IPS-15b (cell line): Measurements from ENCODE around the gene OGDH.

Experiments used
- H3K27me3 ChIP-seq: one replicate; pipeline ENCODE4 v1.6.1; 2013; ENCODE audit warnings: low read length; ENCODE audit not compliant: control insufficient read depth, insufficient read depth
- H3K36me3 ChIP-seq: one replicate; pipeline ENCODE4 v1.6.1; 2013; ENCODE audit warnings: low read length; ENCODE audit not compliant: control insufficient read depth, insufficient read depth
- H3K4me1 ChIP-seq: one replicate; pipeline ENCODE4 v1.6.1; 2013; ENCODE audit warnings: mild to moderate bottlenecking, low read length; ENCODE audit not compliant: control insufficient read depth, insufficient read depth
- H3K4me3 ChIP-seq: one replicate; pipeline ENCODE4 v1.5.1; 2013; ENCODE audit warnings: low read depth, low read length
- H3K9ac ChIP-seq: one replicate; pipeline ENCODE4 v1.6.1; 2013; ENCODE audit warnings: low read depth, mild to moderate bottlenecking, low read length
- H3K9me3 ChIP-seq: one replicate; pipeline ENCODE4 v1.6.1; 2013; ENCODE audit warnings: mild to moderate bottlenecking, low read length; ENCODE audit not compliant: control insufficient read depth, insufficient read depth

Gene OGDH

GRCh38 chr7:44743750-44744149, 137.3 kb downstream of the OGDH start:
- Histone ChIP-seq H3K9me3 (no peaks in the 10 kb centered on the region), H3K27me3 (no peaks in the 10 kb centered on the region), H3K4me3 (no peak overlapping the region), H3K9ac (no peak overlapping the region), H3K4me1 (peaks cover 4% of the 10 kb centered on the region), H3K36me3 (no peaks in the 10 kb centered on the region)

DNA sequence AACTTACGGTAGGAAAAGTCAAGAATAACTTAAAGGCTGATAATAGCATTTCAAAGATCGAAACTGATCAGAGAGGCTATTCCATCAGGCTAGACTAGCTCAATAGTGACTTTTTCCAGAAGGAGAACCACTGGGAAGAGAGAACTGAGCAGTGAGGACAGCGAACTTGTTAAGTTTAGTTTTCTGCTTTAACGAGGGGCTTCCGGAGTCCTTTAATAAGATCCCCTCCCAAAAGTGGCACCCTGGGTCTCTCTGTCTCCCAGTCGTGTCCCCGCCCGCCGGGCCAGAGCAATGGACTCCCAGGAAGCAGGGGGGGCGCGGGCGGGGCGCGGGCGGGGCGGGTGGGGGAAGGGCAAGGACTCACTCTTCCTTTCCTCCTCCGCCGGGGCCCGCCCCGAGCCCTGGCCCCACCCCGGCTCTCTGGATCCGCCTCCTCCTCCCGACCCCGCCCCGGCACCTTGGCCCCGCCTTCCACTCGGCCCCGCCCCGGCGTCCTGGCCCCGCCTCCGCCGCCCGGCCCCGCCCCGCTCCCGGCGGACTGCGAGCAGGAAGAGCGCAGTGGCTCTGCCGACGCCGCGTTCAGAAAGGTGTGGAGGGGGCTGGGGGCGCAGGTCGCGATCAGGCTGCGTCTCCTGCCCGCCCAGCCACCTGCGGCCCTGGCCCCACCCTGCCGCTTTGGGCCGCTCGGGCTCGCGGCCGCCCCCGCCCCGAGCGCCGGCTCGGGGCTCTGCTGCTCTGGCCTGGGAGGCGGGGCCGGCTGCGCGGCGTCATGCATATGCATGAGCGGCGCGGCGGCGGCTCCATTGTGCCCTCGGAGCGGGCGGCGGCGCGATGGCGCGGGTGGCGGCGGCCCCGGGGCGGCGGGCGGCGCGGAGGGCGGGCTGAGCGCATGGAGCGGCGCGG, 141.9 kb downstream of the OGDH start, which contains the start of gene ZMIZ2:
ZMIZ2 (plus strand) TSS at position 803 of the 903 bp plus-strand sequence. CDS start 7,403 bp downstream, outside the sequence.
- Histone ChIP-seq H3K36me3 (peaks cover 5% of the 10 kb centered on the region), H3K27me3 (no peaks in the 10 kb centered on the region), H3K4me3 (peak within 1 kb of the TSS; percentile 92), H3K9me3 (no peaks in the 10 kb centered on the region), H3K4me1 (peaks cover 17% of the 10 kb centered on the region), H3K9ac (peak within 1 kb of the TSS; percentile 49)

- Histone ChIP-seq H3K27me3 (no peaks in the 10 kb centered on the region), H3K36me3 (peaks cover 5% of the 10 kb centered on the region), H3K9ac (peak overlapping the region; percentile 49), H3K9me3 (no peaks in the 10 kb centered on the region), H3K4me3 (peak overlapping the region; percentile 92), H3K4me1 (peaks cover 17% of the 10 kb centered on the region)
Measured at GRCh38 chr7:44748948-44749731, 142.7 kb downstream of the OGDH start.

GRCh38 chr7:44749992-44750391, 143.6 kb downstream of the OGDH start:
- peak overlapping the region; percentile 9 for H3K9ac ChIP-seq
- H3K4me3 ChIP-seq, result peak overlapping the region; percentile 92
- H3K9me3 ChIP-seq, result no peaks in the 10 kb centered on the region
- H3K36me3 ChIP-seq, result peaks cover 5% of the 10 kb centered on the region
- no peaks in the 10 kb centered on the region for H3K27me3 ChIP-seq
- H3K4me1 ChIP-seq, result peaks cover 17% of the 10 kb centered on the region

DNA sequence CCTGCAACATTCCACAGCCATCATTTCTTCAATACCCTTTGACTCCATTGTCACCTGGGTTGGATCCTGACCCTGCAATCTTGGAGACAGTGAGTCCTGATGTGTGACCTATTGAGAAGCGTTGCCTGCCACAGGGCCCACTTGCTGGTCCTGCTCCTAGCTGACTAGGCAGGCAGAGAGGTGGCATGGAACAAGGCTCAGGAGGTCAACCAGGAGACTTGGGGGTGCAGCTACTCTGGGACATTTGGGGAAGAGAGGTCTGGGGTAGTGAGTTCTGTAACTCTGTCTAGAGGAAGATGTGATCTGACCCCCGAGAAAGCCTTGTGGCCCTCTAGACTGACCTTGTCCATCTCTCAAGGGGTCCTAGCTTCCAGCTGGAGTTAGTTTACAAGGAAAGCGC, 144.0 kb downstream of the OGDH start:
- Histone ChIP-seq H3K4me3 (no peak overlapping the region), H3K9me3 (no peaks in the 10 kb centered on the region), H3K27me3 (no peaks in the 10 kb centered on the region), H3K36me3 (peaks cover 5% of the 10 kb centered on the region), H3K9ac (peak overlapping the region; percentile 9), H3K4me1 (peaks cover 17% of the 10 kb centered on the region)

- no peaks in the 10 kb centered on the region for H3K9me3 ChIP-seq
- H3K9ac ChIP-seq, result peak overlapping the region; percentile 60
- H3K36me3 ChIP-seq, result peaks cover 5% of the 10 kb centered on the region
- no peak overlapping the region for H3K4me3 ChIP-seq
- H3K27me3 ChIP-seq, result no peaks in the 10 kb centered on the region
- peaks cover 17% of the 10 kb centered on the region for H3K4me1 ChIP-seq
Measured at GRCh38 chr7:44750921-44751571, 144.6 kb downstream of the OGDH start.

DNA sequence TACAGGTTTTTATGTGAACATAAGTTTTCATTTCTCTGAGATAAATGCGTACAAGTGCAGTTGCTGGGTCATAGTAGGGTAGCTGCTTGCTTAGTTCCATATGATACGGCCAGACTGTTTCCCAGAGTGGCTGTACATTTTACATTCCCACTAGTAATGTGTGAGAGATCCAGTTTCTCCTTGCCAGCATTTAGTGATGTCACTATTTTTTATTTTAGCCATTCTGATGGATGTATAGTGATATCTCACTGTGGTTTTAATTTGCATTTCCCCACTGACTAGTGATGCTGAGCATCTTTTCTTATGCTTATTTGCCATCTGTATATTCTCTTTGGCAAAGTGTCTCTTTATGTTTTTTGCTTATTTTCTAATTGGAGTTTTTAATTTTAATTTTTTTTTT, 146.4 kb downstream of the OGDH start:
- Histone ChIP-seq H3K27me3 (no peaks in the 10 kb centered on the region), H3K4me1 (peaks cover 14% of the 10 kb centered on the region)

GRCh38 chr7:44754802-44755697, 148.6 kb downstream of the OGDH start:
- peaks cover 28% of the 10 kb centered on the region for H3K36me3 ChIP-seq
- no peak overlapping the region for H3K4me3 ChIP-seq
- no peaks in the 10 kb centered on the region for H3K27me3 ChIP-seq
- no peaks in the 10 kb centered on the region for H3K9me3 ChIP-seq
- H3K9ac ChIP-seq, result peak overlapping the region; percentile 48
- peaks cover 8% of the 10 kb centered on the region for H3K4me1 ChIP-seq

More for the DNA sequence above, 146.4 kb downstream of the OGDH start:
- Histone ChIP-seq H3K9me3 (no peaks in the 10 kb centered on the region), H3K36me3 (peaks cover 16% of the 10 kb centered on the region), H3K4me3 (no peak overlapping the region), H3K9ac (no peak overlapping the region)

GRCh38 chr7:44755698-44756627, 149.5 kb downstream of the OGDH start:
- H3K4me1 ChIP-seq, result no peaks in the 10 kb centered on the region
- peaks cover 28% of the 10 kb centered on the region for H3K36me3 ChIP-seq
- H3K9ac ChIP-seq, result no peak overlapping the region
- H3K9me3 ChIP-seq, result no peaks in the 10 kb centered on the region
- no peaks in the 10 kb centered on the region for H3K27me3 ChIP-seq
- no peak overlapping the region for H3K4me3 ChIP-seq

GRCh38 chr7:44756904-44757303, 150.5 kb downstream of the OGDH start:
- Histone ChIP-seq H3K36me3 (peaks cover 31% of the 10 kb centered on the region), H3K4me3 (no peak overlapping the region), H3K27me3 (no peaks in the 10 kb centered on the region), H3K9me3 (no peaks in the 10 kb centered on the region), H3K9ac (no peak overlapping the region), H3K4me1 (no peaks in the 10 kb centered on the region)
